ENCODE results near the gene ANKFN1.

Gene ANKFN1

GRCh38 chr17:56424543-56425044, 271.3 kb downstream of the ANKFN1 start:
- no peak overlapping the region for H3K27ac ChIP-seq
- TF ChIP-seq ZFX (IDR thresholded peaks at IDR 0.05; ENCODE audit: borderline replicate concordance): no peak
- no peak for TF ChIP-seq CTCF (IDR thresholded peaks at IDR 0.05)

GRCh38 chr17:56425483-56425882, 272.2 kb downstream of the ANKFN1 start:
- no peak overlapping the region for H3K27ac ChIP-seq
- no peak for TF ChIP-seq ZFX (IDR thresholded peaks at IDR 0.05; ENCODE audit: borderline replicate concordance)
- no peak for TF ChIP-seq CTCF (IDR thresholded peaks at IDR 0.05)

- TF ChIP-seq ZFX (IDR thresholded peaks at IDR 0.05; ENCODE audit: borderline replicate concordance) (no peak), CTCF (IDR thresholded peaks at IDR 0.05) (no peak)
- no peak overlapping the region for H3K27ac ChIP-seq
Observed at GRCh38 chr17:56426901-56427300, 273.6 kb downstream of the ANKFN1 start.

- H3K27ac ChIP-seq: no peak overlapping the region
- TF ChIP-seq CTCF (IDR thresholded peaks at IDR 0.05) (no peak), ZFX (IDR thresholded peaks at IDR 0.05; ENCODE audit: borderline replicate concordance) (no peak)
Observed at GRCh38 chr17:56431736-56432135, 278.5 kb downstream of the ANKFN1 start.

GRCh38 chr17:56432443-56432842, 279.2 kb downstream of the ANKFN1 start:
- H3K27ac ChIP-seq: no peak overlapping the region
- no peak for TF ChIP-seq CTCF (IDR thresholded peaks at IDR 0.05)
- TF ChIP-seq ZFX (IDR thresholded peaks at IDR 0.05; ENCODE audit: borderline replicate concordance): no peak

GRCh38 chr17:56434610-56435009, 281.3 kb downstream of the ANKFN1 start:
- TF ChIP-seq CTCF (IDR thresholded peaks at IDR 0.05) (no peak), ZFX (IDR thresholded peaks at IDR 0.05; ENCODE audit: borderline replicate concordance) (no peak)

GRCh38 chr17:56436142-56436541, 282.9 kb downstream of the ANKFN1 start:
- H3K27ac ChIP-seq: no peak overlapping the region
- TF ChIP-seq CTCF (IDR thresholded peaks at IDR 0.05): no peak
- TF ChIP-seq ZFX (IDR thresholded peaks at IDR 0.05; ENCODE audit: borderline replicate concordance): no peak

More at GRCh38 chr17:56434610-56435009, 281.3 kb downstream of the ANKFN1 start:
- H3K27ac ChIP-seq: no peak overlapping the region

All from 22Rv1 (cell line).